ENCODE measurements around the gene ACTMAP.

ACTMAP gene

DNA sequence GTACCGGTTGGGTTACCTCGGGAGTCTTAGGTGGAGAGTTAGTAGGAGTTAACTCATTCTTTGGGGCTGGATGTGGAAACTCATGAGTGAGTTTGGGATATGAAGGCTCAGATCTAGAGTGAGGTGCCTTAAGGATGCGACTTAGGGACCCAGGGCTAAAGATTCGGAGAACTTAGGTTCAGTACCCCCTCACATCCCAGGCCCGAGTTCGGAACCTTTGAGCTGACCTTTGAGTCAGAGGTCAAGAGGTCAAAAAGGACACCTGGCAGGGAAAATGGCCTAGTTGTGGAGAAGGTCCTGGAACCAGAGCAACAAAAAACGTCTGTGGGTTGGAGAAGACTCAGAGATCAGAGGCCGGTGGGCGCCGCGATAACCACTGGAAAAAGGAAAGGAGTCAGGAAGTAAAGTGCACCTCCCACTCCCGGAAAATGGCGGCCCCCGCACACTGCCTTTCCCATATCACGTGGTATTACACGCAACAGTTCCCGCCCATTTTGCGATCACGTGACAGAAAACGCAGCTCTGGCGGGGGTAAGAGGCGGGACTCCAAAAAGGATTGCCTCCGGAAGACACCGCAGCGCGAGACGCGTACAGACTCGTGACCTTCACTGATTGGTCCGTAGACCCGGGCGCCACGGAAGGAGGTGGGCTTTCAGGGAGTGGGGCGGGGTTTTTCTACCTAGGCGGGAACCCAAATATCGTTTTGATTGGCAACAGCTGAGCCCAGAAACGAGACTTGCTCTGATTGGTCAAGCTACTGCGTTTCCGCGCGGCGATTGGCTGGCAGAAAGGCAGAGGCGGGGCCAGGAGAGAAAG is at the start of gene ACTMAP:
TSS of gene ACTMAP (minus strand) at position 420 of the 816 bp plus-strand sequence. CDS start 674 bp downstream, outside the sequence.
- H3K9me3 ChIP-seq (ENCODE audit: control insufficient read depth, low read depth, low read length): no peaks in the 10 kb centered on the region
- peak within 1 kb of the TSS; percentile 86 for H3K4me3 ChIP-seq (ENCODE audit: low read length)
- peak within 1 kb of the TSS; percentile 98 for H3K9ac ChIP-seq (ENCODE audit: low read length)
- peak within 1 kb of the TSS; percentile 99 for H3K27ac ChIP-seq (ENCODE audit: low read length)
- H3K4me1 ChIP-seq (ENCODE audit: control insufficient read depth, low read depth, low read length): peaks cover 21% of the 10 kb centered on the region
- H3K27me3 ChIP-seq (ENCODE audit: control insufficient read depth, insufficient read depth, low read length): no peaks in the 10 kb centered on the region
- H3K36me3 ChIP-seq (ENCODE audit: control insufficient read depth, low read depth, low read length): peaks cover 14% of the 10 kb centered on the region

GRCh38 chr19:40799558-40800338 is 49.5 kb upstream of the ACTMAP start:
- Histone ChIP-seq H3K27ac (ENCODE audit: low read length) (peak overlapping the region; percentile 43), H3K9ac (ENCODE audit: low read length) (peak overlapping the region; percentile 84), H3K27me3 (ENCODE audit: control insufficient read depth, insufficient read depth, low read length) (no peaks in the 10 kb centered on the region), H3K4me1 (ENCODE audit: control insufficient read depth, low read depth, low read length) (peaks cover 18% of the 10 kb centered on the region), H3K9me3 (ENCODE audit: control insufficient read depth, low read depth, low read length) (no peaks in the 10 kb centered on the region), H3K36me3 (ENCODE audit: control insufficient read depth, low read depth, low read length) (peaks cover 34% of the 10 kb centered on the region), H3K4me3 (ENCODE audit: low read length) (peak overlapping the region; percentile 66)

DNA sequence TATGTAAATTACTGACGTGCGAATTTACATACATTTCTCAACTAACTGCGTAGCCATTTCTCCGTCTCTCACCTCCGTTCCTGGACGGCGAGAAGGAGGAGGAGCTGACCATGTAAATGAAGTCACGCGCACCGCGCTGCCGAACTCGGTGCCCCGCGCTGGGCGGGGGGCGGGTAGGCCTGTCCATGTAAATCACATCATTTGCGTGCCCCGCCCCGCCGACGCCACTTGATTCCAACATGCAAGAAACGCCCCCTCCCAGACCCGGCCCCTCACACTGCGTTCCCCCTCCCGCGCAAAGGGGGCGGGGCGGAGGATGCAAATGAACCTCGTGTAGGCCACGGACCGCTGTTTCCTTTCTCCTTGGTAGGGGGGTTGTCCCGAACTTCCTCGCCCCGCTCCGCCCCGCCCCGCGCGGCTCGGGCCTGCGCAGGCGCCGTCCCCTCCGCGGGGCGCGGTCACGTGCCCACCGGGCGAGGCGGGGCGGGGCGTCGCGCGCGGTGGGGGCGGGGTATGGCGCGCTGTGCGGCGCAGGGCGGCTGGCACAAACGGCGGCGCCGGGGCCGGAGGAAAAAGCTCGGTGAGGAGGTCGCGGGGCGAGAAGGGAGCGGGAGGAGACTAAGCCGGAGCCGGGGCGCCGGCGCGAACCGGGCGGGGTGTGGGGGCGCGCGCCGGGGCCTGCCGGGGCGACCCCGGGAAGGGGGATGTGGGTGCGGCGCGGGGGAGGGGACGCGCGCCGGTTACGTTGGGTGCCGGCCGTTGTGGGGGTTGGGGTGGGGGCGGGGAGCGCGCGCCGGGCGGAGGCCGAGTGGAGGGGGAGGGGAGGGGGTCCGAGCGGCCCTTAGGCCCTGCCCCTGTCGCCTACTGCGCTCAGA is 48.6 kb upstream of the ACTMAP start, which contains the start of gene EGLN2:
TSS of gene EGLN2 (plus strand) at position 509 of the 875 bp plus-strand sequence. CDS start 1,382 bp downstream, outside the sequence.
- Histone ChIP-seq H3K27me3 (ENCODE audit: control insufficient read depth, insufficient read depth, low read length) (no peaks in the 10 kb centered on the region), H3K4me3 (ENCODE audit: low read length) (peak within 1 kb of the TSS; percentile 76), H3K4me1 (ENCODE audit: control insufficient read depth, low read depth, low read length) (peaks cover 11% of the 10 kb centered on the region), H3K9ac (ENCODE audit: low read length) (peak within 1 kb of the TSS; percentile 84), H3K9me3 (ENCODE audit: control insufficient read depth, low read depth, low read length) (no peaks in the 10 kb centered on the region), H3K36me3 (ENCODE audit: control insufficient read depth, low read depth, low read length) (peaks cover 28% of the 10 kb centered on the region), H3K27ac (ENCODE audit: low read length) (peak within 1 kb of the TSS; percentile 71)

DNA sequence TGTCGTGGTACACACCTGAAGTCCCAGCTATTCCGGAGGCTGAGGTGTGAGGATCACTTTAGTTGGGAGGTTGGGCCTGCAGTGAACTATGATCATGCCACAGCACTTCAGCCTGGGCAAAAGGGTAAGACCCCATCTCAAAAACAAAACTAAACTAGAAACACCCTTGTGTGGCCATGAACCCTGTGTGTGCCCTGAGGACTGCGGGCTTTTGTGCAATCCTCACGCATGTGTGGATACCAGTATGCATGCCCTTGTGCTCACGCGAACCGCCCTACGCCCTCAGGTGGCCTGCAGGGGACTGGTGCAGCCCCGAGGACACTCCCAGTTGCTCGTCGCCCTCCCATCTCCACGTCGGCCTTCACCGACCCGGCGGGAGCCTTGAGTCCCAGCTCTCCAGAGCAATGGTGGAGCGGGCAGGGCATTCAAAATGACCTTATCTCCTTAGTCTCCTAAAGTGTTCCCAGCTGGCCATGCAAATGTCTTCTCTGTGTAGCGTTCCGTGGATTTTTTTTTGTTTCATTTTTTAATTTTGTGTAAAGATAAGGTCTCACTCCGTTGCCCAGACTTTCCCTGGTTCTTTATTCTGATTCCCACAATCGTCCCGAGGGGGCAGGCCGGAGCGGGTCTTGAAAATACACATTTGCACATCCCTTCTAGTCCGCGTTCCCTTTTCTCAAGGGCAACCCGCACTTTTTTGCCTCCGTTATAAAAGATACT is 47.8 kb upstream of the ACTMAP start:
- no peaks in the 10 kb centered on the region for H3K9me3 ChIP-seq (ENCODE audit: control insufficient read depth, low read depth, low read length)

DNA sequence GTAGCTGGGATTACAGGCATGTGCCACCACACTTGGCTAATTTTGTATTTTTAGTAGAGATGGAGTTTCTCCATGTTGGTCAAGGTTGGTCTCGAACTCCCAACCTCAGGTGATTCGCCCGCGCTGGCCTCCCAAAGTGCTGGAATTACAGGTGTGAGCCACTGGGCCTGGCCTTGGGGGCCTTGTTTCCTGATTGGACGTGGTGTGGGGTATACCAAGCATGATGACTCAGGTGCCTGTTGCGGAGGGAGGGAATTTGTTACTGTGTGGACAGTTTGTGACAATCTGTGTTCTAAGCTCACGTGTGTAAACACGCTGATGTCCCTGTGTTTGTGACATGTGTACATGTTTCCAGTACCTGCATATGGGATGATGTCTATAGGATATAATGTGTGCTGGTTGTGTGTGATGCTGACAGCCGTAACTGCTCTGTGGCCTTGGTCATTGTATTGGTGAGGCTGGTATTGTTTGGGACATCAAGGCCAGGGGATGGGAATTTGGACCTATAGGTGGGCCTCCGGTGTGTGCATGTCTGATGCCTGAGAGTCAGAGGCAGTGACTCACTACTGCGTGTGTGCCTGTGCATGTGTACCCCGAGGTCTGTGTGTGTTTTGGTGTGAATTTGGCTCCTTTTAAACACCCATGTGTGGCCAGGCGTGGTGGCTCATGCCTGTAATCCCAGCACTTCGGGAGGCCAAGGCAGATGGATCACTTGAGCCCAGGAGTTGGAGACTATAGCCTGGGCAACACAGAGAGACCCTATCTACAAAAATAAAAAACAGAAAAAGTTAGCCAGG is 47.1 kb upstream of the ACTMAP start:
- Histone ChIP-seq H3K9ac (ENCODE audit: low read length) (peak overlapping the region; percentile 74), H3K4me1 (ENCODE audit: control insufficient read depth, low read depth, low read length) (no peaks in the 10 kb centered on the region), H3K27ac (ENCODE audit: low read length) (no peak overlapping the region), H3K9me3 (ENCODE audit: control insufficient read depth, low read depth, low read length) (no peaks in the 10 kb centered on the region), H3K36me3 (ENCODE audit: control insufficient read depth, low read depth, low read length) (peaks cover 17% of the 10 kb centered on the region), H3K4me3 (ENCODE audit: low read length) (no peak overlapping the region), H3K27me3 (ENCODE audit: control insufficient read depth, insufficient read depth, low read length) (no peaks in the 10 kb centered on the region)

More for the DNA sequence above, 47.8 kb upstream of the ACTMAP start:
- peaks cover 3% of the 10 kb centered on the region for H3K4me1 ChIP-seq (ENCODE audit: control insufficient read depth, low read depth, low read length)
- no peaks in the 10 kb centered on the region for H3K27me3 ChIP-seq (ENCODE audit: control insufficient read depth, insufficient read depth, low read length)
- peak overlapping the region; percentile 71 for H3K27ac ChIP-seq (ENCODE audit: low read length)
- H3K36me3 ChIP-seq (ENCODE audit: control insufficient read depth, low read depth, low read length): peaks cover 24% of the 10 kb centered on the region
- peak overlapping the region; percentile 76 for H3K4me3 ChIP-seq (ENCODE audit: low read length)
- peak overlapping the region; percentile 74 for H3K9ac ChIP-seq (ENCODE audit: low read length)

- H3K9me3 ChIP-seq (ENCODE audit: control insufficient read depth, low read depth, low read length): no peaks in the 10 kb centered on the region
- no peak overlapping the region for H3K4me3 ChIP-seq (ENCODE audit: low read length)
- no peaks in the 10 kb centered on the region for H3K4me1 ChIP-seq (ENCODE audit: control insufficient read depth, low read depth, low read length)
- no peaks in the 10 kb centered on the region for H3K27me3 ChIP-seq (ENCODE audit: control insufficient read depth, insufficient read depth, low read length)
- no peak overlapping the region for H3K27ac ChIP-seq (ENCODE audit: low read length)
- no peak overlapping the region for H3K9ac ChIP-seq (ENCODE audit: low read length)
- H3K36me3 ChIP-seq (ENCODE audit: control insufficient read depth, low read depth, low read length): no peaks in the 10 kb centered on the region
Measured at GRCh38 chr19:40791996-40792395, 41.7 kb upstream of the ACTMAP start.

DNA sequence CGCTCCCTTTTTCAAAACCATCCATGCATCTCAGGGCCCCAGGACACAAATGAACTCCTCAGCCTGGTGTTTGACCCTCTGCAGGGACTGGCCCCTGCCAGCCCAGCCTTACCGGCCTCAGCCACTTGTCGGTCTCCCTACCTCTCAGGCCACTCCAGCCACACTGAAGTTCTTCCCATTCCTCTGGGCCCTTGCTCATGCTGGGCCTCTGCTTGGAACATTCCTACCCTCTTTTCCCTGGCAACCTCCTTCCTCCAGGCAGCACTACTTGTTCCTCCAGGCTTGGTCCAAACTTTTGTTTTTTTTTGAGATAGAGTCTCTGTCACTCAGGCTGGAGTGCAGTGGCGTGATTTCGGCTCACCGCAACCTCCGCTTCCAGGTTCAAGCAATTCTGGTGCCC is 41.1 kb upstream of the ACTMAP start:
- Histone ChIP-seq H3K9ac (ENCODE audit: low read length) (no peak overlapping the region), H3K36me3 (ENCODE audit: control insufficient read depth, low read depth, low read length) (no peaks in the 10 kb centered on the region), H3K27ac (ENCODE audit: low read length) (no peak overlapping the region), H3K4me1 (ENCODE audit: control insufficient read depth, low read depth, low read length) (no peaks in the 10 kb centered on the region), H3K9me3 (ENCODE audit: control insufficient read depth, low read depth, low read length) (no peaks in the 10 kb centered on the region), H3K27me3 (ENCODE audit: control insufficient read depth, insufficient read depth, low read length) (no peaks in the 10 kb centered on the region), H3K4me3 (ENCODE audit: low read length) (no peak overlapping the region)

GRCh38 chr19:40786060-40787037 is 36.1 kb upstream of the ACTMAP start:
- H3K27ac ChIP-seq (ENCODE audit: low read length): no peak overlapping the region
- H3K36me3 ChIP-seq (ENCODE audit: control insufficient read depth, low read depth, low read length): no peaks in the 10 kb centered on the region
- H3K4me1 ChIP-seq (ENCODE audit: control insufficient read depth, low read depth, low read length): no peaks in the 10 kb centered on the region
- H3K4me3 ChIP-seq (ENCODE audit: low read length): no peak overlapping the region
- no peaks in the 10 kb centered on the region for H3K27me3 ChIP-seq (ENCODE audit: control insufficient read depth, insufficient read depth, low read length)
- H3K9ac ChIP-seq (ENCODE audit: low read length): no peak overlapping the region
- H3K9me3 ChIP-seq (ENCODE audit: control insufficient read depth, low read depth, low read length): no peaks in the 10 kb centered on the region

- Histone ChIP-seq H3K4me3 (ENCODE audit: low read length) (no peak overlapping the region), H3K9me3 (ENCODE audit: control insufficient read depth, low read depth, low read length) (no peaks in the 10 kb centered on the region), H3K27ac (ENCODE audit: low read length) (no peak overlapping the region), H3K9ac (ENCODE audit: low read length) (no peak overlapping the region), H3K4me1 (ENCODE audit: control insufficient read depth, low read depth, low read length) (no peaks in the 10 kb centered on the region), H3K36me3 (ENCODE audit: control insufficient read depth, low read depth, low read length) (no peaks in the 10 kb centered on the region), H3K27me3 (ENCODE audit: control insufficient read depth, insufficient read depth, low read length) (no peaks in the 10 kb centered on the region)
Measured at GRCh38 chr19:40785526-40785925, 35.2 kb upstream of the ACTMAP start.
